Stimulated activated CD4-positive, alpha-beta T cell treated with anti-CD3 and anti-CD28 coated beads, TNF-alpha, amount 100 ng/mL, for 24 hours (primary cell): ENCODE data around the gene TTC7B.

Experiments used
- DNase-seq, 3 experiments: peaks; one replicate each; pipeline ENCODE4 v3.0.0-alpha.2; 2020; ENCODE audit warnings: low read depth in 3 of 3

TTC7B gene

GRCh38 chr14:90648421-90648820, 167.8 kb downstream of the TTC7B start:
- no peak for DNase-seq

- DNase-seq, result no peak
Measured at GRCh38 chr14:90647473-90648005, 168.7 kb downstream of the TTC7B start.

GRCh38 chr14:90645842-90646443, 170.3 kb downstream of the TTC7B start:
- DNase-seq, result no peak

GRCh38 chr14:90644882-90645281, 171.3 kb downstream of the TTC7B start:
- no peak for DNase-seq

- DNase-seq, result no peak
Measured at GRCh38 chr14:90643982-90644670, 172.1 kb downstream of the TTC7B start.

GRCh38 chr14:90642244-90642717, 173.9 kb downstream of the TTC7B start:
- DNase-seq, result no peak

- no peak for DNase-seq
Measured at GRCh38 chr14:90641615-90642243, 174.5 kb downstream of the TTC7B start.

- DNase-seq, result no peak
Measured at GRCh38 chr14:90641168-90641567, 175.1 kb downstream of the TTC7B start.

GRCh38 chr14:90639641-90640040, 176.6 kb downstream of the TTC7B start:
- DNase-seq, result no peak

GRCh38 chr14:90632871-90633270, 183.4 kb downstream of the TTC7B start:
- DNase-seq, result no peak

GRCh38 chr14:90632451-90632850, 183.8 kb downstream of the TTC7B start:
- DNase-seq, result no peak

- no peak for DNase-seq
Measured at GRCh38 chr14:90630171-90630806, 185.9 kb downstream of the TTC7B start.

- no peak for DNase-seq
Measured at GRCh38 chr14:90629471-90629870, 186.8 kb downstream of the TTC7B start.

GRCh38 chr14:90628825-90629224, 187.4 kb downstream of the TTC7B start:
- no peak for DNase-seq

- DNase-seq, result no peak
Measured at GRCh38 chr14:90627478-90627877, 188.8 kb downstream of the TTC7B start.

- DNase-seq, result no peak
Measured at GRCh38 chr14:90626550-90626949, 189.7 kb downstream of the TTC7B start.

GRCh38 chr14:90625445-90625844, 190.8 kb downstream of the TTC7B start:
- DNase-seq, result no peak

- DNase-seq, result no peak
Measured at GRCh38 chr14:90624732-90625400, 191.4 kb downstream of the TTC7B start.

- no peak for DNase-seq
Measured at GRCh38 chr14:90624227-90624626, 192.0 kb downstream of the TTC7B start.

- DNase-seq, result no peak
Measured at GRCh38 chr14:90621201-90621600, 195.0 kb downstream of the TTC7B start.

GRCh38 chr14:90620568-90621077, 195.6 kb downstream of the TTC7B start:
- DNase-seq, result no peak

- DNase-seq, result no peak
Measured at GRCh38 chr14:90619911-90620310, 196.3 kb downstream of the TTC7B start.
